Ecto neural progenitor cell (in vitro differentiated cells): ENCODE measurements around the gene ST3GAL5.
"Not testable (repeated sequence)": the region's sequence is repeated elsewhere in the genome, so short reads cannot be mapped to it uniquely, and the experiment has no call there.

Experiments used
- DNase-seq: peaks from one replicate; pipeline ENCODE4 v3.0.0-alpha.2; 2018; ENCODE audit warnings: low spot score

The ST3GAL5 gene

GRCh38 chr2:85888684-85889626 is at the start of gene ST3GAL5:
Gene ST3GAL5, minus strand, starts transcription at chr2:85888990. Its CDS starts 85 bp downstream, at chr2:85888905.
- peak; percentile 94 for DNase-seq

DNA sequence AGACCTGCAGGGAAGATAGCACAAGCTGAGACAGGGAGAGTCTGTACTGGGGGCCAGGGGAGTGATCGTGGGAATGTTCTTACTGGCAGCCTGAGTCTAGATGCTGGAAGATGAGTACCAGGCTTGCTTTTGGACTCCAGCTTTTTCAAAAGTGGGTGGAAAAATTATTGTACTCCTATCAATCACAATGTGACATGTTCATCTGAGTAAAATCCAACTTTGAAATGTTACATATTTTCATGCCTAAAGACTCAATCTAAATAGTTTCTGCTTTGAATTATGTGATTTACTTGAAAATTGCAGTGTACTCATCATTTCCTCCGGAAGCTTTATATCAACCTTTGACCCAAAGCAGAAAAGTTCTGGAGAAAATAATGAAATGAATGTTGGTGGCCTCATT is 49.7 kb upstream of the ST3GAL5 start:
- DNase-seq, result no peak

- DNase-seq, result no peak
Observed at GRCh38 chr2:85937069-85937439, 48.3 kb upstream of the ST3GAL5 start.

GRCh38 chr2:85936421-85937068 is 47.8 kb upstream of the ST3GAL5 start:
- no peak for DNase-seq

DNA sequence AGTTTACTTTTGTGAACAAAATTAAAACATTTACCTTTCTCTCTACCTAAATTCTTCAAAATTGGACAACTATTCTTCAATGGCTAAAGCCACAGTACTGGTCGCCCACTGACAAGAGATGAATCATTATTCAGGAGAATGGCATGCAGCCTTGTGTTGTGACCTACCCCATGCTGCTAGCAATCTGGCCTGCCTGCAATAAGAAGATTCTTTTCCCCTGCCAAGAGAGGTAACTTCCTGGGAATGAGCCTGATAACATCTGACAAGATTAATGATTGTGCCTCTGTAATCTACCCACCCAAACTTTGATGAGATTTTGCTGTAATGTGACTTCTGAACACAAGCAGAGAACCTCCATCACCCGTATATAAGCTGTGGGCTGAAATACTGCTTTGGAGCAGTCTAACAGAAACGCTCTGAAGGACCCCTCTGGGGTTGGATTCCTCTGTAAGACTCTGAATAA is 47.0 kb upstream of the ST3GAL5 start:
- DNase-seq, result no peak

DNA sequence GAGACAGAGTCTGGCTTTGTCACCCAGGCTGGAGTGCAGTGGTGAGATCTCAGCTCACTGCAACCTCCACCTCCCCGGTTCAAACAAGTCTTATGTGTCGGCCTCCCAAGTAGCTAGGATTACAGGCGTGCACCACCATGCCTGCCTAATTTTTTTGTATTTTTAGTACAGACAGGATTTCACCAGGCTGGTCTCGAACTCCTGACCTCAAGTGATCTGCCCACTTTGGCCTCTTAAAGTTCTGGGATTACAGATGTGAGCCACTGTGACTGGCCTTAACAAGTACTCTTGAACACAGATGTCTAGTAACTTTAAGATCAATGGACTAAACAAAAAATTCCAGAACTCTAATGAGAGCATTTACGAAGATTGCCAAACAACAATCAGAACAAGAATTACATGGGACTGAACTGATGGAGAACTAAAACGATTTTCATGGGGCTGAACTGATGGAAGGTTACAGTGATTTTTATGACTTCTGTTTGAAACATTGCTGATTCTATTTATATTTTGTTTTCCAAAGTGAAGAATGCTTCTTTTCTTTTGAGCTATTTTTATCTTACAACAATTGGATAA is 46.5 kb upstream of the ST3GAL5 start:
- no peak for DNase-seq

GRCh38 chr2:85933753-85934594 is 45.2 kb upstream of the ST3GAL5 start:
- DNase-seq, result no peak

DNA sequence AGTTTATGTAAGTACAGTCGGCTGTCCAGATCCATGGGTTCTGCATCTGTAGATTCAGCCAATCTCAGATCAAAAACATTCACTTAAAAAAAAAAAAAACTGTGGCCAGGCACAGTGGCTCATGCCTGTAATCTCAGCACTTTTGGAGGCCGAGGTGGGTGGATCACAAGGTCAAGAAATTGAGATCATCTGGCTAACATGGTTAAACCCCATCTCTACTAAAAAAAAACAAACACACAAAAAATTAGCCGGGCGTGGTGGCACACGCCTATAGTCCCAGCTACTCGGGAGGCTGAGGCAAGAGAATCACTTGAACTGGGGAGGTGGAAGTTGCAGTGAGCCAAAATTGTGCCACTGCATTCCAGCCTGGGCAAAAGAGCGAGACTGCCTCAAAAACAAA is 42.4 kb upstream of the ST3GAL5 start:
- DNase-seq, result not testable (repeated sequence)

- DNase-seq, result no peak
Observed at GRCh38 chr2:85930129-85931124, 41.6 kb upstream of the ST3GAL5 start.

DNA sequence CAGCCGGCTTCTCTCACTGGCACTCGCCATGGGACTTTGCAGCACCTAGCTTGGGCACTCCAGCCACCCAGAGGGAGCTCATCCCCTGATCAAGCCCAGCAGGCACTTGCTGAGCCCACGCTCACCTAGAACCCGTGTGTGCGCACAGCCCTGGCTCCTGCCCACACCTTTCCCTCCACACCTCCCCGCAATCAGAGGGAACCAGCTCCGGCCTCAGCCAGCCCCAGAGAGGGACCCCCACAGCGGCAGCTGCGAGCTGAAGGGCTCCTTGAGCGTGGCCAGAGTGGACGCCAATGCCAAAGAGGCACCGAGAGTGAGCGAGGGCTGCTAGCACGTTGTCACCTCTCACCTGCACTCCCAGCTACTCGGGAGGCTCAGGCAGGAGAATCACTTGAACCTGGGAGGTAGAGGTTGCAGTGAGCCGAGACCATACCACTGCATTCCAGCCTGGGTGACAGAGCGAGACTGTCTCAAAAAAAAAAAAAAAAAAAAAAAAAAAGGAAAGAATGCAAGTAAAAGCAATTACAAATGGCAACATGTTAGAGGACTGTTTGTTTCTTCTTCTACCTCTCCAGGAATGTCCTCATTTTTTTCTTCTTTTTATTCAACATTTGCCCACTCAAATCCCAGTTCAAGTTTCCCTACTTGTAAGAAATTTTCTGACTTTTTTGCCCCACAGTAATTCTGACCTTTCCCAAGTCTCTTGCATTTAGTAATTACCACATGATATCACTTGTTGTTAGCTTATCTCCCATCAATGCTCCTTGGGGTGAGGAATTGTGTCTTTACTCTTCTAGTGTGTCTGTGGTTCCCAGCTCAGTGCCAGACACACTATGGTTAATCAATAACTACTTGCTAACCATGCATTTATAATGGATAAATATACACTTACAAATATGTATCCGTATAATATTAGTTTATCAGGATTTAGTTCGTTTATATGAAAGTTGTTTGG is 40.6 kb upstream of the ST3GAL5 start:
- no peak for DNase-seq

DNA sequence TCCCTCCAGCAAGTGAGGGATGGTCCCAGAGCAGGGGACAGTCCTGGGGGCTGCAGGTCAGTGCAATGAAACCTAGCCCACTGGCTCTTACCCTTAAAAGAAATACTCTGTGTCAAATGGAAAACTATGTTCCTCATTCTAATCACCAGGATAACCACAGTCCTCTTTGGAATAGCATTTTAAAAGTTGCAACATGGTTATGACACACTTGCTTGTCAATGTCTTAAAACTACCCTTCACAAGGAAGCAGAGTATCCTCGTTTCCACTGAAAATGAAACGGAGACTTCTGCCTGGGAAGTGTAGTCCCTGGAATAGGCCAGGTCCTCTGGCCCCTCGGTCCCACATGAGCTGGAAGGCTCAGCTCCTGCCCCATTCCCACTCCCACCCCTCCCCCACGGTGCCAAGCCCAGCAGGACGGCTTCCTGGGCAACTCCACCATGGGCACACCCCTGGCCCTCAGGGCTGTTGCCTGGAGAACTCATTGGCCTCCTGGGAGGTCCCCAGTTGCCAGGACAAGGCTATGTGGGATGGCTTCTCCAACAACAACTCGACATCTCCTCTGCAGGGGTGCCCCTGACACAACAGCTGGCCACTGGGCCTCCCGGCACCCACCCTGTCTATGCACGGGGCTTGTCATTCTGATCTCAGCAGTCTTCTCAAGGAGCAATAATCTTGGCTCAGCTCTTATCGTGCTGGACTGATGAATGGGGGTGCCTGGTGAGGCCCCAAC is 38.3 kb upstream of the ST3GAL5 start:
- no peak for DNase-seq

GRCh38 chr2:85926526-85926925 is 37.7 kb upstream of the ST3GAL5 start:
- no peak for DNase-seq

GRCh38 chr2:85925216-85925671 is 36.5 kb upstream of the ST3GAL5 start:
- no peak for DNase-seq

- no peak for DNase-seq
Observed at GRCh38 chr2:85924522-85924921, 35.7 kb upstream of the ST3GAL5 start.

DNA sequence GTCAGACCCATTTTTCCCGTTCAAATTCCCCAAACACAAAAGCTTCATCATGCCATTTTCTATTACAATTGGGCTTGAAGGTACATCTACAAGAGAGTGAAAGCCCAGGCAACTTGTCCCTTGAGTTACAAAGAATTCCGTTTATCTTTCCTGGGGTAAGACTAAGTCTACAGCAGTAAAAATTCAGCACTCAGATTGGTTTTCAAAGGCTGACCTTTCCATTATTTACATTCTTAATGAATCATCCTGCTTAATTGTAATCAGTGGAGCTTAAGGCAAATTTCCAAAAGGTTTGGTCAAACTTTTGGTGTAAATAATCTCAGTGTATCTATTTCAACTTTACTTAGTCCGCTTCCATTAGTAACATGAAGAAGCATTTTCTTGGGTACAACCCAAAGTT is 33.4 kb upstream of the ST3GAL5 start:
- no peak for DNase-seq

GRCh38 chr2:85921659-85922058 is 32.9 kb upstream of the ST3GAL5 start:
- no peak for DNase-seq

- no peak for DNase-seq
Observed at GRCh38 chr2:85920810-85921545, 32.2 kb upstream of the ST3GAL5 start.
